Activated CD4-positive, alpha-beta memory T cell treated with anti-CD3 and anti-CD28 coated beads, Interleukin-2, amount 10 ng/mL, durations not matched to agents 7 days and 5 days (primary cell): Measurements from ENCODE around the gene RANGRF. TPM values are rescaled to one million over a fixed set of nuclear protein-coding genes. Genes with fewer than 3 reads are reported as not detected.
A peak's percentile ranks its signal among the peaks of the same experiment; 100 is the strongest.

Experiments
- CTCF ChIA-PET: fragments of 350-600 bp; sonication (Branson Sonifier 250); formaldehyde crosslinking; loops from one replicate; lab custom pipeline; 2021; ENCODE audit warnings: antibody characterized with exemption, inconsistent platforms; lab: Charles Lee
- POLR2A ChIA-PET: fragments of 350-600 bp; sonication (Branson Sonifier 250); formaldehyde crosslinking; loops from one replicate; lab custom pipeline; 2021; ENCODE audit warnings: antibody characterized with exemption; lab: Charles Lee
- DNase-seq: peaks from one replicate; pipeline ENCODE4 v3.0.0-alpha.2; 2020
- H3K27ac Mint-ChIP-seq: one replicate; pipeline ENCODE4 v1.8.0; 2021; ENCODE audit warnings: mild to moderate bottlenecking, mixed read lengths
- H3K27me3 Mint-ChIP-seq: one replicate; pipeline ENCODE4 v1.8.0; 2021; ENCODE audit warnings: mixed read lengths
- H3K36me3 Mint-ChIP-seq: one replicate; pipeline ENCODE4 v1.8.0; 2021; ENCODE audit warnings: low read depth, mixed read lengths
- H3K4me1 Mint-ChIP-seq: one replicate; pipeline ENCODE4 v1.8.0; 2021; ENCODE audit warnings: mixed read lengths
- H3K4me3 Mint-ChIP-seq: one replicate; pipeline ENCODE4 v1.8.0; 2021; ENCODE audit warnings: mild to moderate bottlenecking, mixed read lengths
- H3K9me3 Mint-ChIP-seq: one replicate; pipeline ENCODE4 v1.8.0; 2021; ENCODE audit warnings: mixed read lengths
- total RNA-seq, 2 experiments: library from RNA; stranded (reverse); gene quantifications; one replicate each; pipeline ENCODE4 v1.2.3, GENCODE V29; 2021

RANGRF gene
- total RNA-seq, 2 experiments from 2014 or later, result 45.4 to 49.4 TPM

- H3K4me1 Mint-ChIP-seq, result peaks cover 20% of the 10 kb centered on the region
- no peak overlapping the region for H3K4me3 Mint-ChIP-seq
- no peaks in the 10 kb centered on the region for H3K9me3 Mint-ChIP-seq
- POLR2A ChIA-PET, result interaction anchor here (0.6 to 1.7 kb wide), 7 partner anchors 51 to 164 kb away, joined by 3 to 5 read pairs (median 4); partner anchors contain the start of genes CTC1 and PFAS
- H3K27ac Mint-ChIP-seq, result no peak overlapping the region
- no peaks in the 10 kb centered on the region for H3K27me3 Mint-ChIP-seq
- CTCF ChIA-PET, result interaction anchor here (0.6 to 2.5 kb wide), 26 partner anchors 10 to 445 kb away, joined by 3 to 16 read pairs (median 4); partner anchors contain the start of genes AURKB, CTC1, NDEL1 and PFAS
- peaks cover 3% of the 10 kb centered on the region for H3K36me3 Mint-ChIP-seq
- DNase-seq, result peak; percentile 68
These were observed 12.3 kb downstream of the RANGRF start for GRCh38 chr17:8300627-8301242.

DNA sequence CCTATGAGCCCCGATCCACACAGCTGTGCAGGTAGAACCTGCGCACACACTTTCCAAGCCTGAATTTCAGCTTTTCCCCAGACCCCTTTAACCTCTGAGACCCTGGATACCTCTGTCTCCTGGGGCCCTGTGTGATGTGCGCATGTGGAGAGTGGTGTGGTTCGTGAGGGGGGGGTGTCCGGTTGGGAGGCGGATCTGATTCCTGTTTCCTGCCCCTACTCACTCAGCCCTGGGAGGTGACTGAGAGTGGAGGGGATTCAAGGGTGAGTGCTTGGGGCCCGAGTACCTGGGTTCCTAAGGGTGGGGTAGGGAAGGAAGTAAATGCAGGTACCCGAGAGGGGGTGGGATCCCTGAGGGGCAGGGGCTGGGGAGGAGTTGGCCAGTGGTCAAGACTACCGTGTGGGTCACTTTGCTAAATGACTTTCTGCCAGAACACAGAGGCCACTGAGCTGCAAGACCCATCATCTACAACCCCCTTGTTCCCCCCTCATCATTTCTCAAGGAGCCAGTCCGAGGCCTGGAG lies 22.2 kb downstream of the RANGRF start:
- H3K4me1 Mint-ChIP-seq, result peaks cover 3% of the 10 kb centered on the region
- H3K4me3 Mint-ChIP-seq, result no peak overlapping the region
- ChIA-PET CTCF (no interaction called here), POLR2A (no interaction called here)
- no peaks in the 10 kb centered on the region for H3K9me3 Mint-ChIP-seq
- H3K27ac Mint-ChIP-seq, result no peak overlapping the region
- H3K36me3 Mint-ChIP-seq, result no peaks in the 10 kb centered on the region
- H3K27me3 Mint-ChIP-seq, result peaks cover 11% of the 10 kb centered on the region
- no peak for DNase-seq

- no peak for DNase-seq
- H3K27ac Mint-ChIP-seq, result no peak overlapping the region
- H3K4me3 Mint-ChIP-seq, result no peak overlapping the region
- H3K4me1 Mint-ChIP-seq, result peaks cover 3% of the 10 kb centered on the region
- H3K36me3 Mint-ChIP-seq, result no peaks in the 10 kb centered on the region
- H3K27me3 Mint-ChIP-seq, result peaks cover 15% of the 10 kb centered on the region
- ChIA-PET POLR2A (no interaction called here), CTCF (no interaction called here)
- H3K9me3 Mint-ChIP-seq, result no peaks in the 10 kb centered on the region
These were observed 22.8 kb downstream of the RANGRF start for GRCh38 chr17:8311131-8311790.

GRCh38 chr17:8312251-8312650 lies 23.8 kb downstream of the RANGRF start:
- Mint-ChIP-seq H3K36me3 (no peaks in the 10 kb centered on the region), H3K4me3 (no peak overlapping the region), H3K9me3 (no peaks in the 10 kb centered on the region), H3K27me3 (peaks cover 15% of the 10 kb centered on the region), H3K4me1 (peaks cover 3% of the 10 kb centered on the region), H3K27ac (no peak overlapping the region)
- POLR2A ChIA-PET, result no interaction called here
- DNase-seq, result no peak
- CTCF ChIA-PET, result no interaction called here

DNA sequence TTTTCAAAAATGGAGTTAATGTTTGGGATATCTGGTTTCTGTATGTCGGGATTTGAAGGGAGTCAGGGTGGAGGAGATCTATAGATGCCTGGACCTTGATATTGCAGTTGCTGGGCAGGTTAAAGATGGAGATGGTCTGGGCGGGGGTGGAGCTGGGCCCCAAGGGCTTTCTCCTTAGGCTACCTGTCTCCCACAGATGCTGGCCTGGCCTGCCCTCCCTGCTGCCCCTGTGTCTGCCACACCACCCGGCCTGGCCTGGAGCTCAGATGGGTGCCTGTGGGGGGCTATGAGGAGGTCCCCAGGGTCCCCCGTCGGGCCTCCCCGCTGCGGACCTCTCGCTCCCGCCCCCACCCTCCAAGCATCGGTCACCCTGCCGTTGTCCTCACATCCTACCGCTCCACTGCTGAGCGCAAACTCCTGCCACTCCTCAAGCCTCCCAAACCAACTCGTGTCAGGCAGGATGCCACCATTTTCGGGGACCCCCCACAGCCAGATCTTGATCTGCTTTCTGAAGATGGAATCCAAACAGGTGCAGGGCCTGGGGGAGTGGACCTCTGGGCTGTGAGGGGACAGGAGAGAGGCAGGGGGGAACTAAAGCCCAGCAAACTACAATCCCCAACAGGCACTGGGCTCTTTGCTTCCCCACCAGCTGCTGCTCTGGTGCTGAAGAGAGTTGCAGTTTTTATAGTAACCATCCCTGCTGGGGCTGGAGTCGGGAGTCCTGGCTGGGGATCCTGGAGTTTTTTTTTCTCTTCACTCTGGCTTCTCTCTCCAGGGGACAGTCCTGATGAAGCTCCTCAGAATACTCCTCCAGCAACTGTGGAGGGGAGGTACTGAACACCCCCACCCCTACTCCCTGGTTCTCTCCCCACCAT lies 24.5 kb downstream of the RANGRF start:
- no peak for DNase-seq
- no peaks in the 10 kb centered on the region for H3K9me3 Mint-ChIP-seq
- no peak overlapping the region for H3K4me3 Mint-ChIP-seq
- peaks cover 3% of the 10 kb centered on the region for H3K4me1 Mint-ChIP-seq
- H3K27me3 Mint-ChIP-seq, result peaks cover 15% of the 10 kb centered on the region
- ChIA-PET CTCF (interaction anchor here (0.7 kb wide), 1 partner anchor 167 kb away, joined by 3 read pairs; no protein-coding TSS in a partner anchor), POLR2A (no interaction called here)
- H3K27ac Mint-ChIP-seq, result no peak overlapping the region
- no peaks in the 10 kb centered on the region for H3K36me3 Mint-ChIP-seq

- Mint-ChIP-seq H3K27me3 (peaks cover 15% of the 10 kb centered on the region), H3K9me3 (no peaks in the 10 kb centered on the region), H3K4me1 (peaks cover 2% of the 10 kb centered on the region), H3K27ac (no peak overlapping the region), H3K4me3 (no peak overlapping the region), H3K36me3 (no peaks in the 10 kb centered on the region)
- CTCF ChIA-PET, result interaction anchor here (0.6 kb wide), 1 partner anchor 177 kb away, joined by 3 read pairs; no protein-coding TSS in a partner anchor
- POLR2A ChIA-PET, result no interaction called here
- DNase-seq, result no peak
These were observed 26.6 kb downstream of the RANGRF start for GRCh38 chr17:8314797-8315763.

GRCh38 chr17:8315764-8316217 lies 27.3 kb downstream of the RANGRF start:
- ChIA-PET POLR2A (no interaction called here), CTCF (no interaction called here)
- no peak overlapping the region for H3K4me3 Mint-ChIP-seq
- H3K4me1 Mint-ChIP-seq, result no peaks in the 10 kb centered on the region
- no peak overlapping the region for H3K27ac Mint-ChIP-seq
- H3K27me3 Mint-ChIP-seq, result peaks cover 15% of the 10 kb centered on the region
- no peaks in the 10 kb centered on the region for H3K9me3 Mint-ChIP-seq
- H3K36me3 Mint-ChIP-seq, result no peaks in the 10 kb centered on the region
- no peak for DNase-seq

DNA sequence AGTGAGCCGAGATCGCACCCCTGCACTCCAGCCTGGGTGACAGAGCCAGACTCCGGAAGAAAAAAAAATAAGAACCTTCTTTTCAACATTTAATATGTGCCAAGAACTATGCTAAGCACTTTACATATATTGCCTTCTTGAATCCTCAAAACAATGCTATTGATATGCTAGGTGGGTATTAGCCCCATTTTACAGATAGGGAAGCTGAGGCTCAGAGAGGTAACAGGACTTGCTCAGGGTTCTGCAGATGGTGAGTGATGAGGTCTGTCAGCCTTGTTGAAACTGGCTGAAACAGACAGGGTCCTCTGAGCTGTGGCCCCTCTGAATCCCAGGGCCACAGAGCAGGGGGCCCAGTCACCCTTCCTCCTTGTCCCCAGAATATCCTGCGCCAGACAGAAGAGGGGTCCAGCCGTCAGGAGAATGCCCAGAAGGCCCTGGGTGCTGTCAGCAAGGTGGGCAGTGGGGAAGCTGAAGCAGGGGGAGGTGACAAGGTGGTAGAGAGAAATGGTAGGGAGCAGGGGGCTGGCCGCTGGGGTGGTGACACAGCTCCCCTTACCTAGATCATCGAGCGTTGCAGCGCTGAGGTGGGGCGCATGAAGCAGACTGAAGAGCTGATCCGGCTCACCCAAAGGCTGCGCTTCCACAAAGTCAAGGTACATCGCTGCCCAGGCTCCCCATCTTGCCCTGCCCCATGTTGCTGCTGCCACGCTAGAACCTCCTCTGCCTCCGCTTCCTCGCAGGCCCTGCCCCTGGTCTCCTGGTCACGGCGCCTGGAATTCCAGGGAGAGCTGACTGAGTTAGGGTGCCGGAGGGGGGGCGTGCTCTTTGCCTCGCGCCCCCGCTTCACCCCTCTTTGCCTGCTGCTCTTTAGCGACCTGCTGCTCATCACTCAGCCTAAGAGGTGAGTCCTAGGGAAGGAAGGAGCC lies 29.8 kb downstream of the RANGRF start:
- Mint-ChIP-seq H3K27me3 (peaks cover 12% of the 10 kb centered on the region), H3K36me3 (no peaks in the 10 kb centered on the region), H3K4me3 (no peak overlapping the region), H3K9me3 (no peaks in the 10 kb centered on the region), H3K27ac (no peak overlapping the region), H3K4me1 (no peaks in the 10 kb centered on the region)
- ChIA-PET POLR2A (no interaction called here), CTCF (no interaction called here)
- DNase-seq, result no peak

DNA sequence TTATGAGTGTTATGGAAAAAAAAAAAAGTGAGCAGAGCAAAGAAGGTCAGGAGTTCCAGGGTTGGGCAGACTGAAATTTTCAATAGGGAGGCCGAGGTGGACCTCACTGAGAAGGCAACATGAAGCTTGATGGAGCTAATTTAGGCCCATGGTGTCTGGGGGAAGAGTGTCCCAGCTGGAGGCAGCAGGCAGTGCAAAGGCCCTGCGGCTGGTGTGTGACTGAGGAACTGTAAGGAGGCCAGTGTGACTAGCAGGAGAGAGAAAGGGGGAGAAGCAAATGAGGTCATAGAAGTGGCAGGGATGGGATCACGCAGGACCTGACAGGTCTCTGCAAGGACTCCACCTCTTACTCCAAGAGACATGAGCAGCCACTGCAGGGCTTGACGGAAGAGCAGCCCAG lies 31.8 kb downstream of the RANGRF start:
- no peak for DNase-seq
- POLR2A ChIA-PET, result no interaction called here
- H3K27me3 Mint-ChIP-seq, result peaks cover 17% of the 10 kb centered on the region
- CTCF ChIA-PET, result no interaction called here
- H3K9me3 Mint-ChIP-seq, result no peaks in the 10 kb centered on the region
- no peak overlapping the region for H3K4me3 Mint-ChIP-seq
- H3K36me3 Mint-ChIP-seq, result no peaks in the 10 kb centered on the region
- no peak overlapping the region for H3K27ac Mint-ChIP-seq
- peaks cover 4% of the 10 kb centered on the region for H3K4me1 Mint-ChIP-seq

DNA sequence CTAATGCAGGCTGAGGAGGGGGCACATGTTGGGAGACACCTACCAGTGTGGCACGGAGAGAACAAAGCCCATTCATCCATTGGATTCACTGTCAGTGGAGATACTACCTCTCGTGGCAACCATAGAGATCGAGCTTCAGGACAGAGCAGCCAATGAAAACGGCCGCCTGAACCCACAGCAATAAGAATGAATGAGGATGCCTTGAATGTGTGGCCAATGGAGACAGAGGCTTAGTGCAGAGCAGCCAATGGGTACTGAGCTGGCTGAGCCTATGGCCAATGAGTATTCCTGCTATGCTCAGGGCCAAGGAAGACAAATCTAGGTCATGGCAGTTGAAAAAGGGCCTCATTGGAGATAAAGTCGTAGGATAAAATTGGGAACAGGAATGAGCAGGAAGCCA lies 32.5 kb downstream of the RANGRF start:
- Mint-ChIP-seq H3K9me3 (no peaks in the 10 kb centered on the region), H3K4me3 (no peak overlapping the region), H3K36me3 (no peaks in the 10 kb centered on the region), H3K27ac (no peak overlapping the region), H3K4me1 (peaks cover 8% of the 10 kb centered on the region), H3K27me3 (peaks cover 22% of the 10 kb centered on the region)
- ChIA-PET POLR2A (interaction anchor here (0.9 kb wide), 1 partner anchor 26 kb away, joined by 3 read pairs; the partner anchor contains the start of gene SLC25A35), CTCF (no interaction called here)
- no peak for DNase-seq

- Mint-ChIP-seq H3K27ac (no peak overlapping the region), H3K27me3 (peaks cover 29% of the 10 kb centered on the region), H3K4me3 (no peak overlapping the region), H3K4me1 (peaks cover 17% of the 10 kb centered on the region), H3K36me3 (no peaks in the 10 kb centered on the region), H3K9me3 (no peaks in the 10 kb centered on the region)
- no peak for DNase-seq
- ChIA-PET CTCF (no interaction called here), POLR2A (interaction anchor here (0.7 to 0.9 kb wide), 2 partner anchors 18 to 27 kb away, joined by 3 read pairs; partner anchors contain the start of gene SLC25A35)
These were observed 33.6 kb downstream of the RANGRF start for GRCh38 chr17:8322061-8322460.
